Pancreas (tissue), 10 donors: Measurements from ENCODE around the gene CFAP20. TPM values are rescaled to one million over a fixed set of nuclear protein-coding genes. Genes with fewer than 3 reads are reported as not detected.

Source experiments
- ATAC-seq, 4 donors: fragments of 200-7000 bp; cut with Tn5 transposase; one replicate each; pipeline versions ENCODE4 v1.8.0 to v1.9.1; 2020; ENCODE audit warnings: mild to moderate bottlenecking in 4 of 4, moderate library complexity in 4 of 4
- DNase-seq, 6 donors: peaks; one replicate each; pipeline ENCODE4 v3.0.0-alpha.2; 2020
- FAIRE-seq: peaks from 2 replicates; lab custom pipeline; 2012; peaks lifted over from hg19 to GRCh38; lab: Jason Lieb, UNC
- H3K27ac ChIP-seq, 4 donors: fragments of 200-600 bp; sonication (generic); 1 replicate in 3 of 4; 2 replicates in 1 of 4; pipeline versions ENCODE4 v1.5.0 to v1.8.0; 2020
- H3K27me3 ChIP-seq, 4 donors: fragments of 200-600 bp; one replicate each; pipeline ENCODE4 v1.8.0; 2021
- H3K36me3 ChIP-seq, 3 donors: fragments of 200-600 bp; sonication (generic) in 1 of 3; one replicate each; pipeline versions ENCODE4 v1.5.0 to v1.8.0; 2020 to 2021
- H3K4me1 ChIP-seq, 3 donors: fragments of 200-600 bp; one replicate each; pipeline ENCODE4 v1.8.0; 2021
- H3K4me3 ChIP-seq, 4 donors: fragments of 200-600 bp; sonication (generic) in 2 of 4; one replicate each; pipeline versions ENCODE4 v1.5.0 to v1.8.0; 2020 to 2021
- H3K9me3 ChIP-seq, 4 donors: fragments of 200-600 bp; one replicate each; pipeline ENCODE4 v1.8.0; 2021
- CTCF ChIP-seq, 4 donors: fragments of 200-600 bp; sonication (generic) in 3 of 4; IDR thresholded peaks; one replicate each; pipeline versions ENCODE4 v1.5.0 to v1.8.0; 2021; ENCODE audit warnings: antibody characterized with exemption in 4 of 4
- WGBS, 2 donors: extraction: QIAGEN DNeasy Blood & Tissue Kit; methylation state at CpG; one replicate each; pipeline ENCODE4 v1.1.7; 2013; 5-methylcytosine and 5-hydroxymethylcytosine counted together
- intact Hi-C, 3 donors: fragments of 100-400 bp; cut with DNase I; formaldehyde crosslinking; loops; one replicate each; pipeline versions ENCODE4 v1.11.1 to v1.14.2; 2022
- polyA plus RNA-seq, 2 donors: library from polyadenylated mRNA; stranded (reverse); fragments of 200-250 nt; gene quantifications; one replicate each; pipeline ENCODE4 v1.2.3, GENCODE V29; 2013
- total RNA-seq, 6 donors: library from RNA; stranded (reverse); fragmentation: NEBNext Ultra II Directional in 4 of 6; extraction: Animal tissue kit (Norgen Biotek cat#: 25700) in 4 of 6; gene quantifications; one replicate each; pipeline versions ENCODE4 v1.2.1 to v1.2.4, GENCODE V29; 2021 to 2023
- donor health status: healthy with polysubstance abuse.
- donor health status: DM: no; HTN: no; CAD: no; lungs with moderate emphysema.
- donor health status: DM: no; HTN: no; CAD: no.
- donor health status: control.
- donor health status: control.
- donor health status: Bipolar disorder and iron deficiency.
- donor health status: DM: yes; HTN: yes; CAD: no.
- donor health status: DM: no; HTN: no; CAD: no.
- donor health status: DM: no; HTN: no; CAD: no.
- donor health status: DM: yes; HTN: yes; CAD: no.

CFAP20 gene
- total and polyA plus RNA-seq, 8 donors = 5.2 to 23.2 (median 8.3) TPM

DNA sequence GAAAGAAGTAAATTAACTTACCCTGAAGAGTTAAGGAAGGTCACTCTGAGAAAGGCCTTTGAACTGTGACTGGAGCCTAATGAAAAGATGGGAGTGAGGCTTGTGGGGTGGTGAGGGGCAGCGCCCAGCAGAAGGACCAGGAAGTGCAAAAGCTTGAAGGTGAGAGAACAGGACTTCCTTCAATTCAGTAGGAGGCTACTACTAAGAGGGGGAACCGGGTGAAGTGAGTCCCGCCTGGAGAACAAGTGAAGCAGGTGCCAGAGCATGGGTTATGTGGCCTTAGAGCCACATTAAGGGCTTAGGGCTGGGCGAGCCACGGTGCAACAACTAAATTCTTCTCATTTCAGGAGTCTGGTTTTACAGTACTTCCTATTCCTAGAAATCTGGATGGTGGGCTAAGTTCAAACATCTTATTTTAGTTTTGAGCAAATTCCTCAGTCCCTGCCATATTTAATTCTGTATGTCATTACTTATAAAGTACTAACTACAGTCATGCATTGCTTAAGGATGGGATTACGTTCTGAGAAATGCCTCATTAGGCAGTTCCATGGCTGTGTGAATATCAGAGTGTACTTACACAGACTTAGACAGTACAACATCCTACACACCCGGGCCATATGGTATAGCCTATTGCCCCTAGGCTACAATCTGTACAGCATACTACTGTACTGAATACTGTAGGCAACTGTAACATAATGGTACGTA, 5.1 kb downstream of the CFAP20 start:
- Histone ChIP-seq H3K27me3 (no peaks in the 10 kb centered on the region), H3K4me1 (peaks cover 38 to 54% (median 43%) of the 10 kb centered on the region in 3 donors), H3K9me3 (no peaks in the 10 kb centered on the region), H3K27ac (no peak overlapping the region), H3K36me3 (no peaks in the 10 kb centered on the region), H3K4me3 (no peak overlapping the region)
- ATAC-seq (no peak), FAIRE-seq (no peak), DNase-seq (no peak)
- intact Hi-C loops = loop anchor here (5.0 to 10.0 kb wide), 2 partner anchors 99 to 102 kb away; partner anchors contain the start of gene MMP15 (in 1 of the 3)
- 56 to 63% methylated on average over 8 of the region's 8 CpGs for WGBS, 2 donors
- no peak for TF ChIP-seq CTCF (IDR thresholded peaks at IDR 0.05)

DNA sequence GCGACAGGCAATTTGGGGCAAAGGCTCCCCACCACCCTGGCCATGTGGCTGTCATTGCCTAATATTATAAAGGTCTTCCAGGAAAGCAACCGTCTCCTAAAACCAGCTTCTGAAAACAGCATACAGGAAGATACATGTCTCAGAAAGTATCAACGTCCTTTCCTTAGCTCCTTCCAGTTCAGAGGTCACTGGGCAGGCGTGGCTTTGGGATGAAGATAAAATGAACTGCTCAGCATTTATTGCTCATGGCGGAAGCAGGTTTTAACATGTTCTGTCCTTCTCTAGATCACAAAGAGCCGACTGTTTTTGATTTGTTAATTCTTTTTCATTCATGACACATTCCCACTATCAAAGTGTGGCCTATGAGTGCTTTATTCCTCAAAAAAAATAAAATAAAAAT, 8.0 kb downstream of the CFAP20 start:
- no peak for FAIRE-seq
- Histone ChIP-seq H3K36me3 (no peaks in the 10 kb centered on the region), H3K4me3 (no peak overlapping the region), H3K9me3 (no peaks in the 10 kb centered on the region), H3K27ac (peak overlapping the region in 1 of 4 donors; percentile 2), H3K27me3 (no peaks in the 10 kb centered on the region), H3K4me1 (peaks cover 16 to 38% (median 32%) of the 10 kb centered on the region in 3 donors)
- WGBS, 2 donors = 52 to 55% methylated on average over 6 of the region's 6 CpGs
- DNase-seq = no peak
- intact Hi-C loops = loop anchor here (5.0 to 10.0 kb wide), 2 partner anchors 96 to 99 kb away; partner anchors contain the start of gene MMP15 (in 1 of the 3)
- peak in 1 of 4 donors; percentile 27 for ATAC-seq
- TF ChIP-seq CTCF (IDR thresholded peaks at IDR 0.05) = no peak

- H3K9me3 ChIP-seq = no peaks in the 10 kb centered on the region
- peaks cover 0 to 6% (median under 1%) of the 10 kb centered on the region in 3 donors for H3K36me3 ChIP-seq
- 42 to 53% methylated on average over 3 of the region's 3 CpGs for WGBS, 2 donors
- DNase-seq = no peak
- no peak for FAIRE-seq
- peaks cover 15 to 34% (median 26%) of the 10 kb centered on the region in 3 donors for H3K4me1 ChIP-seq
- intact Hi-C loops = loop anchor here (5.0 to 10.0 kb wide), 2 partner anchors 95 to 98 kb away; partner anchors contain the start of gene MMP15 (in 1 of the 3)
- no peak for TF ChIP-seq CTCF (IDR thresholded peaks at IDR 0.05)
- no peak overlapping the region for H3K27ac ChIP-seq
- ATAC-seq = no peak
- no peaks in the 10 kb centered on the region for H3K27me3 ChIP-seq
- no peak overlapping the region for H3K4me3 ChIP-seq
Observed at GRCh38 chr16:58120234-58120633, 8.9 kb downstream of the CFAP20 start.

- no peak overlapping the region for H3K4me3 ChIP-seq
- H3K36me3 ChIP-seq = peaks cover 4 to 14% (median 8%) of the 10 kb centered on the region in 3 donors
- no peaks in the 10 kb centered on the region for H3K27me3 ChIP-seq
- FAIRE-seq = no peak
- intact Hi-C loops = no loop called here
- peak in 3 of 4 donors; percentile 25 to 44 (median 36) for ATAC-seq
- H3K27ac ChIP-seq = peak overlapping the region in 1 of 4 donors; percentile 28
- 35 to 39% methylated on average over 8 of the region's 8 CpGs for WGBS, 2 donors
- no peak for DNase-seq
- no peak for TF ChIP-seq CTCF (IDR thresholded peaks at IDR 0.05)
- no peaks in the 10 kb centered on the region for H3K9me3 ChIP-seq
- peaks cover 15 to 34% (median 26%) of the 10 kb centered on the region in 3 donors for H3K4me1 ChIP-seq
Observed at GRCh38 chr16:58119509-58119845, 9.7 kb downstream of the CFAP20 start.
